NCI-H526 (cell line): Measurements from ENCODE around the gene NBEA.

Experiments used
- DNase-seq, 2 experiments: peaks; one replicate each; lab custom pipeline; 2025; lab: John Stamatoyannopoulos, UW

Gene NBEA

GRCh38 chr13:35164324-35164932, 222.4 kb downstream of the NBEA start:
- DNase-seq, result peak; percentile 27 to 81

DNA sequence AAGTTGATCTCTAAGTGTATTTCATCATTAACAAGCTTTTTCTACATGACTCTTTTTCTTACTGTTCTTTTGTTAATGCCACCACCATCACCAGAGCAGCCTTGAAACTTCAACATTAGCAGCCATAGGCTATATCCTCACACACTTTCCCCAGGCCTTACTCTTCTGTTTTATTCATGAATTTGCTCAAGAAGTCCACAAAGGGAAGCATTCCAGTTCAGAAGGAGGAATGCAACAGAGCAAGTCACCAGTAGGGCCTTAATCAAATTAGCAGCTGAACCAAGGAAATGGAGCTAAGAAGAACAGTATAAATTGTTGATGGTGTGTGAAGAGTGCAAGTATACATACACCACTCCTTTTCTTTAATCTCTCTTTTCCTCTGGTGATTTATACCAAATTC, 223.1 kb downstream of the NBEA start:
- DNase-seq, result no peak

DNA sequence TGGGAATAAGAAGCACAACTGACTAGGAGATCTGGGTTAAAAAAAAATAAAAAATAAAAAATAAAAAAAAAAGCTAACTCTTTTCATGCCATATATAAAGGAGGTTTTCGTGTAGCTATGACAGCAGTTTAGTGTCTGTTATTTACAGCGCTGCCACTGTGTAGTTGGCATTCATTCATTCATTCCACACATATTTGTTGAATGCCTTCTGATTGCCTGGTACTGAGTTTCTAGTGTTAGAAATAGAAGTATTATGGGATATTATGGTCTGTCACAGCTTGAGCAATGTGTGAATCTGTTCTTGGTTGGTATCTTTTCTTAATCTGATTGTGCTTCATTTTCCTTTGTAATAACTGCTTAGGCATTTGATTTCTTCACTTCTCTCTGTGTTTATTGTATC, 237.4 kb downstream of the NBEA start:
- DNase-seq, result no peak

DNA sequence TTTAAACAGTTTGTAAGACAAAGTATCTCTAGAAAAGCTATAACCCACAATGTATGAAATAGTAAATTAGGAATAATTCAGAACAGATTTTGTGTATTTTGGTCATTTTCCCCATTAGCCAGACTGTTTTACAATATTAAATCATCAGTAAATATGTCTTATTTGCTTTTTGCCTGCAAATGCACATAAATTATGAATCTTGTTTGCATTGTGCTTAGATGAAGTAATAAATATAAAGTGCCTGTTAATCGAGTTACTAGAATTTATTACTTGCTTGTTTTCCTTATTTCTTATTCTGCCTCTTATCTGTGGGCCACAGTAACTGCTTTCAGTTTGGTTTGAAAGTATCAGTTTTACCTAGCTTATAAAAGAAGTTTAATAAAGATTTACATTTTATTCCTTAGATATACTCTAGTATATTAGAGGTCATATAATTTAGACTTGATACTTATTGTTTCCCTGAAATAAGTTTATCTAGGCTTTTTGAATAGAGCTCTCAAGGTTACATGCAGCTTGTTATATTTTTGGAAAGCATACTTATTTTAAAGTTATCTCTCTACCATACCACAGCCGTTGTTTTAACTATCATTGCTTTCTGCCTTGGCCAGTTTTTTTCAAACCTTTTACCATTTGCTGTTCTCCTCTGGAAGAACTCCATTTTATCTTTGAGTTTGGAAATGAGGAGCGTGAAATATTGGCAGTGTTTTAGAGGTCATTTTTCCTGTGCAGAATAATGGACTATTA, 238.0 kb downstream of the NBEA start:
- DNase-seq, result no peak

DNA sequence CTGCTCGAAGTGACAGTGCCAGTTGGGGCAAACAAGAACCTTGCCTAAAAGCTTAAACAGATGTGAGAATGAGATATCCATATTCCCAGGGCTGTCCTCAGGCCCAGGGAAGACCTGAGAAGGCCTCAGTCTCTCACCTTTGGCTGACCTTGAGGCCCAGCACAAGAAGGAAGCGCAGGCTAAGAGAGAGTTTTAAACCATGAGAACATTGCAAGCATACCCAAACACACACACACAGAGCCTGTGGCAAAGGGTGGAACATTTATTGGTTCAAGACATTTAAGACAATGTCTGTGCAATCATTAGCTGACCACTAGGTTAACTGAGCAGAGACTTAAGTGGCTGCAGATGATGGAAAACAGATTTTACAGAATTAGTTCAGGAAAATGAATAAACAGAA, 248.2 kb downstream of the NBEA start:
- DNase-seq, result no peak

DNA sequence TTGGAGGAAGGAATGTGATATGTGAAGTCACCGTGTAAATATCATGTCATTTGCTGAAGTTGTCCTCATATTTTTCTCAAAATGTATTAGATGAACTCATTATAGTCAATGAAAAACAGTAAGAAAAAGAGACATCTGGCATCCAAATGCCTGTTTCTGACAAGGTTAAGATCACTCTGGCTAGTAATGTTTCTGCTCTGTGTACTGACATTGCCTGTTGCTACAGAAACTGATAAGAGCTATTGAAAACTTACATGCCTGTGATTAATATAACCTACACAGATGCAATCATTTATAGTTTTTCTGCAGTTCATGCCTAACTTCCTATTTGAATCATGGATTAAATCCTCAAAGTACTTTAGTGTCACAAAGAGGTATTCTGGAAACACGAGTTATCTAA, 249.8 kb downstream of the NBEA start:
- no peak for DNase-seq

DNA sequence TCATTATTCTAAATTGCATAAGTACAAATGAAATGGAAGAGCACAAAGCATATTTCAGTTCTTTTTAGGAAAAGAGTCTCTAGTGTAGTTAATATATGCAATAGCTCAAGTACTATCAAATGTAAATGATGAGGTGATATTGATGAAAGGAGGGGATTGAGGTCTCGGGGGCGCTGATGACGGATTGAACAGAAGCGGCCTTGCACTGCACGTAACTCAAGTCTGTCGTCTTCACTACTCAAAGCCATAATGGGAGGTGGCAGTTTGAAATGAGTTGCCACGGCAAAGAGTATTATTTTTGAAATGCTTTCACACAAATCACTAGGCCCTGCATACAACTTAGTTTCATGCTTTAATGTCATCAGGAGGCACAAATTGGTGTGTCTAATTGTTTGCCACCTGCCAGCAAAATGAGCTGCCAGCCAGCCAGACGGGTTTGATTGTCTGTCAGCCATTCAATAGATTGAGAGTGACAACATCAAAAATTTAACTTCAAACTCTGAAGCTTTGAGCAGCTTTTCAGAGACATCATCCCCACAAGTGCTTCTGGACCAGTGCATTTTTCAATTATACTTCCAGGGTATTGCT, 256.6 kb downstream of the NBEA start:
- DNase-seq, result no peak

DNA sequence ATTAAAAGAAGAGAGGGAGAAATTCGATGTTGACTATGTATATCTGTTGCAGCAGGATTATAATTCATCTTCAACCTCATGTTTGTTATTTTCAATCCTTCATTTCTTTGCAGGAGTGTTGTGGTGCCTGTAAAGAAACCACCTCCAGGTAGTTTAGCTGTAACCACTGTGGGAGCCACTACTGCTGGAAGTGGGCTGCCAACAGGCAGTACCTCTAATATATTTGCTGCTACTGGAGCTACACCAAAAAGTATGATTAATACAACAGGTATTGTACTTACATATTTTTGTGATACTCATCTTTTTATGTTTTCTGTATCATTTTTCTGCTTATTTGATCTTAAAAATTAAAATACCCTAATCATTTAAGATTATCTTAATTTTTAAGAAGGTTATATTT, 266.5 kb downstream of the NBEA start:
- no peak for DNase-seq

DNA sequence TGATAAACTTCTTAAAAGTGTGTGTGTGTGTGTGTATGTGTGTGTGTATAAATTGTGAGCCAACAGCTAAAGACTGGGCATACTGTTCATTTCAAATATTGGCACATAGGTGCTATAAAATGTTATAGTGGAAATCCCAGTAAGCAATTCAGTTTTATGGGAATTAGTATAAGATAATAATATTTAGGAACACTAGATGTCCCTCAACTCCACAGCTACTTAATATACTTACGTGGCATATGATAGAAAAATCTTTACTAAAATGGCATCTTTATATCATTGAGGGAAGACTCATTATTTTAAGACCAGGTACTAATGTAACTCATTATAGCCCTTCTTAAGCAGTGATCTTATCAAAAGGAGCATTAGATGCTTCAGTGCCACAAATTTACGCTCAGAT, 268.2 kb downstream of the NBEA start:
- peak in 1 of 2 experiments; percentile 22 for DNase-seq

GRCh38 chr13:35211949-35212348, 269.9 kb downstream of the NBEA start:
- no peak for DNase-seq

- DNase-seq, result no peak
Observed at GRCh38 chr13:35213911-35214310, 271.8 kb downstream of the NBEA start.

DNA sequence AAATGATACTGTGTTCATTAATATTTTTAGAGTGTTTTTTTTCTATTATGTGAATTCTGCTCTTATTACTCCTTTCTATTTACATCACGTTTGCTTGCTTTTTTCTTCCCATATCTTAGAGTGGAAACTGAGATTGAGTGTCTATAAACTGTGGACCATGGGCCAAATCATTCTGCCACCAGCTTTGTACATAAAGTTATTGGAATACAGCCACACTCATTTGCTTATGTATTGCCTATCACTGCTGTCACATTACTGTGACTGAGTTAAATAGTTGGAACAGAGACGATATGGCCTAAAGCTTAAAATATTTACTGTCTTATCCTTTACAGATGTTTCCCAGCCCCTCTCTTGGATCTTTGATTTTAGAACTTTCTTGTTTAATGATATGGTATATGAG, 274.1 kb downstream of the NBEA start:
- no peak for DNase-seq

DNA sequence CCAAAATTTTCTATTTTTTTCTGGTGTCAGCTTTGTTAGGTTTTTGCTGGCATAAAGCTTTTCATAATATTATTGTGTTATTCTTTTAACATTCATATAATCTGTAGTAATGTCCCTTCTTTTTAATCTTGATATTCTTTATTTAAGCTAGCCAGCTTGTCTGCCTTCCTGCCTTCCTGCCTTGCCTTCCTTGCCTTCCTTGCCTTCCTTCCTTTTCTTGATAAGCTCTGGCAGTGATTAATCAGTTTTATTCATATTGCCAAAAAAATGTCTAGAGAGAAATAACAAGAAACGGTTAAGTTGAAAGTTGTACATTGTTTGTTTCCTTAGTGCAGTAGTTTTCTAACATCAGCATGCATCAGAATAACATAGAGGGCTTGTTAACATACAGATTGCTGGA, 277.0 kb downstream of the NBEA start:
- no peak for DNase-seq

DNA sequence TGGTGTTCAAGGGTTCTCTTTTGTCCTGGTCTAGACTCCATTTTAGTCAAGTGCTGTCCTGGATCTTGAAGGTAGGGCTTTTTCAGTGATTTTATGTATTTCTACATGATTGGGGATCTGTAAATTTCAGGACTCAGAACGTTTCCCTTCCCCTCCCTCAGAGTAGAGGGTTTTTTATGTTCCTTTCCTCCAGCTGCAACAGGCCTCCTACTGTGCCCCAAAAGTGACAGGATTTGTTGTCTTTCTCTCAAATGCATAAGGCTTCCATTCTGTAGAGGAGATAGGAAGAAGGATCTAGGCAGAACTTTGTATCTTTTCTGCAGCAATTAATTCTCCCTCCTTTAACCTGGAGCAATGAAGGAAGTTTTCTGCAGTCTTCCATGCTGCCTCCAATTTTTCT, 283.1 kb downstream of the NBEA start:
- DNase-seq, result no peak

GRCh38 chr13:35225582-35225981, 283.5 kb downstream of the NBEA start:
- DNase-seq, result no peak

GRCh38 chr13:35228536-35228935, 286.5 kb downstream of the NBEA start:
- no peak for DNase-seq

DNA sequence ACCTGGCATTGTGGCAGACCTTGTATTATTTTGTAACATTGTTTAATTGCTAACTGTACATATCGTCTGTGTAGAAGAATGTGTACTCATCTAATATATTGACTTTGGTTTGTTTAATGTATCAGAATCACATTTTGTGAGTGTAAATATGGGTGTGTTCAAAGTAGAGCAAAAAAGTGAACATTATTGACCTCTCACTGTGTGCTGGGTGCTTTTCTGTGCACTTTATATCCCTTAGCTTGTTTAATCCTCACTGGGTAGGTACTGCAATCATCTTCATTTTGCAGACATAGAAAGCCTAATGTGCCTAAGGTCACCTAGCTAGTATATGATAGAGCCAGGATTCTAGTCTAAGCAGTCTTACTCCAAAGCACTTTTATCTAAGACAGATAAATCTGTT, 289.4 kb downstream of the NBEA start:
- DNase-seq, result no peak

GRCh38 chr13:35238274-35238673, 296.2 kb downstream of the NBEA start:
- no peak for DNase-seq

- DNase-seq, result no peak
Observed at GRCh38 chr13:35252536-35253205, 310.6 kb downstream of the NBEA start.

DNA sequence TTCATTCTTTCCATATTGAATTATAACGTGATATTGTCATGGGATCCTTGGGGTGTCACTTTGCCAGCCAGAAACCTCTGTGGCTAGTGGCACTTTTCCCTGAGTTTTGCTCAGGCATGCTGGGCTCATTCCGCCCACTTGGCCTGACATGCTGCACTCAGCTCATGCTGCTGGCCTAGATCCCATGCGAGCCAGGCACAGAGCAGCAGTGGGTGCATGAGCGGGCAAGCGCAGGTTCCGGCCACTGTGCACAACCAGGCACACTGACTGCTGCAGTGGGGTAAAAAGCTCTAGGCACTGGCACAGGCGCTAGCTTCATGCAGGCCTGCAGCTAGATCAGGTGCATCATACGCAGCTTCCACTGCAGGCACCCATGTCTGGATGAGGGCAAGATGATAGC, 313.2 kb downstream of the NBEA start:
- DNase-seq, result no peak

GRCh38 chr13:35256459-35257148, 314.5 kb downstream of the NBEA start:
- DNase-seq, result no peak

- no peak for DNase-seq
Observed at GRCh38 chr13:35260316-35260715, 318.2 kb downstream of the NBEA start.
